PC-3 (cell line): ENCODE results near the gene MYOC. TPM values are rescaled to one million over a fixed set of nuclear protein-coding genes. Genes with fewer than 3 reads are reported as not detected.

ENCODE experiments used
- ATAC-seq: fragments of 200-7000 bp; cut with Tn5 transposase; 2 replicates; pipeline ENCODE4 v1.9.1; 2020; ENCODE audit warnings: mild to moderate bottlenecking, moderate library complexity
- BruUV-seq: library from RNA; stranded (reverse); fragments of 400-500 nt; replicated peaks from 2 replicates; lab custom pipeline; 2021; lab: Mats Ljungman, UMichigan
- CTCF ChIA-PET: fragments of 300-600 bp; sonication (Branson Sonifier 250); formaldehyde crosslinking; loops from one replicate; lab custom pipeline; 2022; ENCODE audit warnings: antibody characterized with exemption; lab: Charles Lee
- POLR2A ChIA-PET: fragments of 300-600 bp; sonication (Branson Sonifier 250); formaldehyde crosslinking; loops from one replicate; lab custom pipeline; 2022; ENCODE audit warnings: antibody characterized with exemption; ENCODE audit not compliant: unreplicated experiment; lab: Charles Lee
- DNase-seq: peaks from one replicate; pipeline ENCODE4 v3.0.0-alpha.2; 2015
- H2AFZ ChIP-seq: fragments of 300-600 bp; sonication (generic); 2 replicates; pipeline ENCODE4 v1.6.0; 2016; ENCODE audit warnings: antibody characterized with exemption, low read length
- H3F3A ChIP-seq: fragments of 300-600 bp; sonication (generic); one replicate; pipeline ENCODE4 v1.6.0; 2017; ENCODE audit warnings: antibody characterized with exemption, low read length, control low read depth, mild to moderate bottlenecking; ENCODE audit not compliant: unreplicated experiment
- H3K27ac ChIP-seq: fragments of 300-600 bp; sonication (generic); 2 replicates; pipeline ENCODE4 v1.5.1; 2016; ENCODE audit warnings: mild to moderate bottlenecking, low read length
- H3K27me3 ChIP-seq: fragments of 300-600 bp; sonication (generic); 2 replicates; pipeline ENCODE4 v1.6.1; 2016; ENCODE audit warnings: low read length, mixed read lengths
- H3K36me3 ChIP-seq: fragments of 300-600 bp; sonication (generic); 2 replicates; pipeline ENCODE4 v1.6.1; 2016; ENCODE audit warnings: low read depth, mixed run types, low read length, mixed read lengths
- H3K4me1 ChIP-seq: fragments of 300-600 bp; sonication (generic); 2 replicates; pipeline ENCODE4 v1.5.1; 2016; ENCODE audit warnings: low read length; ENCODE audit not compliant: insufficient read depth
- H3K4me2 ChIP-seq: fragments of 300-600 bp; sonication (generic); 2 replicates; pipeline ENCODE4 v1.6.0; 2016; ENCODE audit warnings: low read length
- H3K4me3 ChIP-seq: fragments of 300-600 bp; sonication (generic); 2 replicates; pipeline ENCODE4 v1.5.1; 2016; ENCODE audit warnings: mild to moderate bottlenecking, low read length, mixed read lengths
- H3K79me2 ChIP-seq: fragments of 300-600 bp; sonication (generic); 2 replicates; pipeline ENCODE4 v1.6.1; 2017; ENCODE audit warnings: low read length, mixed read lengths
- H3K9ac ChIP-seq: fragments of 300-600 bp; sonication (generic); 2 replicates; pipeline ENCODE4 v1.6.0; 2016; ENCODE audit warnings: mild to moderate bottlenecking, low read length
- H3K9me2 ChIP-seq: fragments of 300-600 bp; sonication (generic); replicated peaks from 2 replicates; pipeline ENCODE4 v1.6.1; 2016; ENCODE audit warnings: mixed run types, low read length, mixed read lengths
- H3K9me3 ChIP-seq: fragments of 300-600 bp; sonication (generic); 2 replicates; pipeline ENCODE4 v1.6.1; 2016; ENCODE audit warnings: low read length, mixed read lengths
- H4K20me1 ChIP-seq: fragments of 300-600 bp; sonication (generic); 2 replicates; pipeline ENCODE4 v1.6.1; 2016; ENCODE audit warnings: low read length, mixed read lengths
- EZH2 ChIP-seq: fragments of 300-600 bp; sonication (generic); IDR thresholded peaks from one replicate; pipeline ENCODE4 v1.6.1; 2017; ENCODE audit warnings: antibody characterized with exemption, mild to moderate bottlenecking, low read length; ENCODE audit not compliant: unreplicated experiment
- EZH2phosphoT487 ChIP-seq: fragments of 300-600 bp; sonication (generic); IDR thresholded peaks from 2 replicates; pipeline ENCODE4 v1.6.1; 2018; ENCODE audit warnings: mild to moderate bottlenecking, antibody characterized with exemption, low read length, borderline replicate concordance
- intact Hi-C: fragments of 100-400 bp; cut with micrococcal nuclease; formaldehyde crosslinking; loops from 2 replicates; pipeline ENCODE4 v1.9.0; 2023
- total RNA-seq: library from RNA; depleted of rRNA; stranded (reverse); fragments of >200 nt; gene quantifications from 2 replicates; pipeline ENCODE4 v1.2.3, GENCODE V29; 2014
- TF ChIP-seq, protein P1 (sequence below): fragments of 300-600 bp; sonication (generic); conservative IDR thresholded peaks from 2 replicates; pipeline ENCODE4 v1.5.1; 2017; ENCODE audit warnings: antibody characterized with exemption, low read depth, mild to moderate bottlenecking, low read length

The MYOC gene
- total RNA-seq, 1 experiment from 2014 or later: not detected

DNA sequence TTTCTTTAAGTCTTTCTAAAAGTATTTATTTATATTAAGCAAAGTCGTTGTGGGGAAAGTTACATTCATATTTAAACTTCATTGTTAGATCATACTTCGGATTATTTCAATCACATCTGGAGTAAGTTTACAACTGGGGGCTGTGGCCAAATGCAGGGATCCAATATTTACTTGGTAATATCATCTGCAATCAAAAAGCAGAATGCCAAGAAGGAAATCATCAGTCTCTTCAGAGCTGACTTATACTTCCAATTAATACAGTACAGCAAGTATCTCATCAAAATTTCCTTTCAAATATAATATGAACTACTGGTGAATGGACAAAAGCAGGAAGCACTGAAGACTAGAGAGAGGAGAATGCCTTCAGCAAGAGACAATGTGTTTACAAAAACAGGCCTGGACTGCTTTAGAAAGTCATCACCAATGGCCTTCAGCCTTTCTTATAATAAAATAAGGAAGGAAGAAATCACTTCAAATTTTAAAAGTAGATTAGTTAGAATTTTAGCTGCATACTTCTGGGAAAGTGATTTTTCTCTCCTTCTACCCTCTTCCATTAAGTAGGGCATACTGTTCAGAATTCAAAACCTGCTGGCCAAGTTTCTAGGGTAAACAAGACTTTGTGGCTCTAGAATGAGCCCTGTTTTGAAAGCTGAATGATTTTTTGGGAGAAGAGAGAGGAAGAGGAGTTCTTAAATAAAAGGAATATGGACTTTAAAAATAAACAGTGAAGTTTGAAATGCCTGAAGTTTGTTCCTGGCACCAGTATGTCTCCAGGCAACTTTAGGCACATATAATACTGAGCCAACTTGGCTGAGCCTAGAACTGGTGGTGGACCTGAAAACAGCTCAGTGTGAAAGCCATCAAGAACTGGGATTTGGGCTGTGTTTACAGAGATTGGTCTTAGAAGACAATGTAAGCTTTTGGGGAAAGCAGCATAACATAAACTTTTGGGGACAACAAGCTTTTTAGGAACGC, 22.2 kb upstream of the MYOC start:
- ATAC-seq: no peak
- no peaks in the 10 kb centered on the region for H3F3A ChIP-seq
- no peak overlapping the region for H3K4me2 ChIP-seq

DNA sequence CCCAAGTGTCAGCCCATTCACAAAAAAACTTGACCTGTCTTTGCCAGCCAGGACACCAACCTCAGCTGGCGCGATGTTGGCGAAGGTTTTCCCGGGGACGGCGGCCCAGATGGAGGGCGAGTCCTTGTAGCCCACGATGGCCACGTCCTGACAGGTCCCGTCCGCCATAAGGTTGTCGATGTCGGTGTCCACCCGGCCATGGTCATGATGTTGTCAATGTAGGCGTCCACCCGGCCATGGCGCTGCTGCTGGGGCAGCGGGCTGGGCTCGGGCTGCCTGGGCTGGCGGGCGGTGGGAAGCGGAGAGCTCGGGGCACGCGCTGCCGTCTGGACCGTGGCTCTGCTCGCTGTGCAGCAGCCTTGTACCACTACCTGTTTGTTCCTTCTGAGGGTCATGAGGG, 18.3 kb upstream of the MYOC start:
- CTCF ChIA-PET: no interaction called here
- no peak for ATAC-seq

More for the DNA sequence above, 22.2 kb upstream of the MYOC start:
- BruUV-seq: no TSS peak
- H3K4me3 ChIP-seq: no peak overlapping the region
- H3K4me1 ChIP-seq: no peaks in the 10 kb centered on the region
- no peak overlapping the region for H2AFZ ChIP-seq
- TF ChIP-seq EZH2: no peak
- no peak for TF ChIP-seq EZH2phosphoT487
- TF ChIP-seq, protein P1, sequence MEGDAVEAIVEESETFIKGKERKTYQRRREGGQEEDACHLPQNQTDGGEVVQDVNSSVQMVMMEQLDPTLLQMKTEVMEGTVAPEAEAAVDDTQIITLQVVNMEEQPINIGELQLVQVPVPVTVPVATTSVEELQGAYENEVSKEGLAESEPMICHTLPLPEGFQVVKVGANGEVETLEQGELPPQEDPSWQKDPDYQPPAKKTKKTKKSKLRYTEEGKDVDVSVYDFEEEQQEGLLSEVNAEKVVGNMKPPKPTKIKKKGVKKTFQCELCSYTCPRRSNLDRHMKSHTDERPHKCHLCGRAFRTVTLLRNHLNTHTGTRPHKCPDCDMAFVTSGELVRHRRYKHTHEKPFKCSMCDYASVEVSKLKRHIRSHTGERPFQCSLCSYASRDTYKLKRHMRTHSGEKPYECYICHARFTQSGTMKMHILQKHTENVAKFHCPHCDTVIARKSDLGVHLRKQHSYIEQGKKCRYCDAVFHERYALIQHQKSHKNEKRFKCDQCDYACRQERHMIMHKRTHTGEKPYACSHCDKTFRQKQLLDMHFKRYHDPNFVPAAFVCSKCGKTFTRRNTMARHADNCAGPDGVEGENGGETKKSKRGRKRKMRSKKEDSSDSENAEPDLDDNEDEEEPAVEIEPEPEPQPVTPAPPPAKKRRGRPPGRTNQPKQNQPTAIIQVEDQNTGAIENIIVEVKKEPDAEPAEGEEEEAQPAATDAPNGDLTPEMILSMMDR: no peak
- no peak overlapping the region for H3K27ac ChIP-seq
- H3K79me2 ChIP-seq: no peaks in the 10 kb centered on the region
- POLR2A ChIA-PET: no interaction called here
- H3K9ac ChIP-seq: no peak overlapping the region
- no peaks in the 10 kb centered on the region for H3K36me3 ChIP-seq
- no peak for DNase-seq
- H4K20me1 ChIP-seq: no peaks in the 10 kb centered on the region
- CTCF ChIA-PET: interaction anchor here (0.5 to 0.6 kb wide), 2 partner anchors 32 to 41 kb away, joined by 3 to 4 read pairs; no protein-coding TSS in a partner anchor
- H3K9me3 ChIP-seq: no peaks in the 10 kb centered on the region
- intact Hi-C loops: no loop called here
- H3K9me2 ChIP-seq: no peaks in the 10 kb centered on the region
- peaks cover 48% of the 10 kb centered on the region for H3K27me3 ChIP-seq

More for the DNA sequence above, 18.3 kb upstream of the MYOC start:
- no peak for DNase-seq
- H2AFZ ChIP-seq: no peak overlapping the region
- H3K4me1 ChIP-seq: no peaks in the 10 kb centered on the region
- POLR2A ChIA-PET: interaction anchor here (0.6 kb wide), 1 partner anchor 39 kb away, joined by 4 read pairs; no protein-coding TSS in a partner anchor
- intact Hi-C loops: no loop called here
- no peaks in the 10 kb centered on the region for H3K36me3 ChIP-seq
- H3K9ac ChIP-seq: no peak overlapping the region
- no peaks in the 10 kb centered on the region for H3F3A ChIP-seq
- H3K9me3 ChIP-seq: no peaks in the 10 kb centered on the region
- BruUV-seq: no TSS peak
- H3K79me2 ChIP-seq: no peaks in the 10 kb centered on the region
- H4K20me1 ChIP-seq: no peaks in the 10 kb centered on the region
- TF ChIP-seq, protein P1: no peak
- TF ChIP-seq EZH2phosphoT487: no peak
- TF ChIP-seq EZH2: no peak
- no peak overlapping the region for H3K27ac ChIP-seq
- H3K27me3 ChIP-seq: peaks cover 72% of the 10 kb centered on the region
- H3K4me2 ChIP-seq: no peak overlapping the region
- no peaks in the 10 kb centered on the region for H3K9me2 ChIP-seq
- no peak overlapping the region for H3K4me3 ChIP-seq
